ENCODE measurements around the gene MECR. TPM values are rescaled to one million over a fixed set of nuclear protein-coding genes. Genes with fewer than 3 reads are reported as not detected.

The MECR gene
- total and polyA plus RNA-seq, 2 experiments from 2014 or later: 25.7 to 32.3 TPM

- TF ChIP-seq ZNF462 (CRISPR knock-in tag; IDR thresholded peaks at IDR 0.05) (no peak), EZH2 (IDR thresholded peaks at IDR 0.05; ENCODE audit: low read depth, unreplicated experiment) (no peak), ZNF114 (CRISPR knock-in tag; IDR thresholded peaks at IDR 0.05) (no peak), CREB1 (CRISPR knock-in tag; IDR thresholded peaks at IDR 0.05; ENCODE audit: low read depth) (no peak), STAT1 (IDR thresholded peaks at IDR 0.05; ENCODE audit: unreplicated experiment) (no peak), NANOG (IDR thresholded peaks at IDR 0.05; ENCODE audit: borderline replicate concordance) (no peak), POLR2AphosphoS5 (IDR thresholded peaks at IDR 0.05; ENCODE audit: low read depth) (no peak), JUNB (IDR thresholded peaks at IDR 0.05; ENCODE audit: unreplicated experiment) (no peak)
These were observed 38.6 kb upstream of the MECR start (continued) for GRCh38 chr1:29269382-29269781.

- DNase-seq (ENCODE audit: low spot score) (no peak), ATAC-seq (no peak)
- H3K27ac ChIP-seq (ENCODE audit: low read depth): no peak overlapping the region
- Mint-ChIP-seq H3K4me1 (peaks cover 20% of the 10 kb centered on the region), H3K27ac (no peak overlapping the region), H3K36me3 (ENCODE audit: low read depth) (peaks cover 5% of the 10 kb centered on the region), H3K27me3 (ENCODE audit: insufficient read depth, low read depth, poor library complexity) (peaks cover 4% of the 10 kb centered on the region), H3K4me3 (no peak overlapping the region), H3K9me3 (no peaks in the 10 kb centered on the region; the same call in 2 of the 3 replicates)
- H3K27me3 ChIP-seq (ENCODE audit: insufficient read depth): no peaks in the 10 kb centered on the region
- H3F3A ChIP-seq (replicated peaks; ENCODE audit: low read depth): no peaks in the 10 kb centered on the region
- no peaks in the 10 kb centered on the region for H3K9me2 ChIP-seq (ENCODE audit: insufficient read depth)
- H2AFZ ChIP-seq: no peak overlapping the region
- H3K4me2 ChIP-seq: no peak overlapping the region
- no peaks in the 10 kb centered on the region for H3K36me3 ChIP-seq (ENCODE audit: insufficient read depth)
- no peaks in the 10 kb centered on the region; the same call in 1 of the 2 replicates for H3K79me2 ChIP-seq (replicated peaks; ENCODE audit: insufficient read depth)
- no peaks in the 10 kb centered on the region; the same call in 1 of the 2 replicates for H4K20me1 ChIP-seq (replicated peaks; ENCODE audit: insufficient read depth)
- H3K4me3 ChIP-seq: no peak overlapping the region
- H3K4me1 ChIP-seq (ENCODE audit: insufficient read depth): peaks cover 20% of the 10 kb centered on the region
- TF ChIP-seq POLR2AphosphoS5 (IDR thresholded peaks at IDR 0.05; ENCODE audit: low read depth) (no peak), EZH2phosphoT487 (IDR thresholded peaks at IDR 0.05; ENCODE audit: unreplicated experiment) (no peak), EZH2 (IDR thresholded peaks at IDR 0.05; ENCODE audit: low read depth, unreplicated experiment) (no peak), NANOG (IDR thresholded peaks at IDR 0.05; ENCODE audit: borderline replicate concordance) (no peak), ZNF331 (CRISPR knock-in tag; IDR thresholded peaks at IDR 0.05; ENCODE audit: low read depth) (no peak), JUNB (IDR thresholded peaks at IDR 0.05; ENCODE audit: unreplicated experiment) (no peak), REST (IDR thresholded peaks at IDR 0.05; ENCODE audit: unreplicated experiment) (no peak)
These were observed 36.8 kb upstream of the MECR start for GRCh38 chr1:29267321-29268070.
